GM21423 (cell line): Measurements from ENCODE around the gene RNF224.

Experiments
- ATAC-seq: cut with Tn5 transposase; IDR thresholded peaks from one replicate; pipeline ENCODE4 v1.9.1; 2021; ENCODE audit warnings: mild to moderate bottlenecking, moderate library complexity; ENCODE audit not compliant: unreplicated experiment

The RNF224 gene

DNA sequence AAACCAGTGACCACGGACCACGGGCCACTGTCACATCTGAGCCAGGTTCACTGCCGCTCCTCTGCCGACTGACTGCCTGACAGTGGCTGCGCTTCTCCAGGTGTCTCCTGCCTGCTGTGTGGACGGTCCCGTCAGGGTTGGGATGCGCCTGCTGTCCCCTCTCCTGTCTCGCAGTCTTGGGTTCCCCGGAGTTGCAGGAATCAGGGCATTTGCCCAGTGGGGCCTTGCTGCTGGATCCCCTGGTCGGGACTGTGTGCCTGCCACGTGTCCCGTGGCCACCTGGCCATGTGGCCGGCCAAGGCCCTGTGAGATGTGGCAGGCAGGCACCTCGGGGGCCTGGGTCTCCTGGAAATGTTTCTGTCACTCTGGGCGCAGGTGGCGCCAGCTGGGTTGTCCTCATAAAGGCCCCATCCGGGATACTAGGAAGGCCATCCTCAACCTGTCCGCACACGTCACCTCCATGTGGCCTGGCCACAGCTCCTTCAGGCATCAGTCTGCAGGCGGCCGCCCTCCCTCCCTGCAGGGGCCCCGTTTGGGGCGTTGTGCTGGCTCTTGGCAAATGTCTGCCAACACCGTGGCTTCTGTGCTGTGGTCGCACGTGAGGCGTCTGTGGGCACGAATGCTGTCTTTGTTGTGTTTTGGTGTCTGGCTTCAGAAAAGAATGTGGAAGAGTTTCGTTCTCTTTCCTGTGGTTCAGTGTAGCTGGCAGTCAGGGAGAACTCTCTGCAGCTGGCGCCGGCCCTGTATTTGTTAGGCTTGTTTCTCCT, 43.8 kb downstream of the RNF224 start:
- ATAC-seq: no peak

DNA sequence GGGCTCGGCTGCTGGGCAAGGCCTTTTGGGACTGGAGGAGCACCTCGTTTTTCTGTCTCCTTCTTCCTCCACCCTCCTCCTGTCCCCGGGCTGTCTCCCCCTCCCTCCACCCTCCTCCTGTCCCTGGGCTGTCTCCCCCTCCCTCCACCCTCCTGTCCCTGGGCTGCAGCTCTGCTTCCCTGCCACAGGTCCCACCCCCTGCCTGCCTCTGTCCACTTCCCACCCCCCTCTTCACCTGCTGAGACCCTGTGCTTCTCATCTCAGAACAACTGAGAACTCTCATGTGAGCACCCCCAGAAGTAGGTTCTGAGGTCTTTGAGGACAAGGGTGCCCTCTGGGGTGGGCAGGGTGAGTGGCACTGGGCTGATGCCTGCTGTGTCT, 44.4 kb downstream of the RNF224 start:
- ATAC-seq: no peak

DNA sequence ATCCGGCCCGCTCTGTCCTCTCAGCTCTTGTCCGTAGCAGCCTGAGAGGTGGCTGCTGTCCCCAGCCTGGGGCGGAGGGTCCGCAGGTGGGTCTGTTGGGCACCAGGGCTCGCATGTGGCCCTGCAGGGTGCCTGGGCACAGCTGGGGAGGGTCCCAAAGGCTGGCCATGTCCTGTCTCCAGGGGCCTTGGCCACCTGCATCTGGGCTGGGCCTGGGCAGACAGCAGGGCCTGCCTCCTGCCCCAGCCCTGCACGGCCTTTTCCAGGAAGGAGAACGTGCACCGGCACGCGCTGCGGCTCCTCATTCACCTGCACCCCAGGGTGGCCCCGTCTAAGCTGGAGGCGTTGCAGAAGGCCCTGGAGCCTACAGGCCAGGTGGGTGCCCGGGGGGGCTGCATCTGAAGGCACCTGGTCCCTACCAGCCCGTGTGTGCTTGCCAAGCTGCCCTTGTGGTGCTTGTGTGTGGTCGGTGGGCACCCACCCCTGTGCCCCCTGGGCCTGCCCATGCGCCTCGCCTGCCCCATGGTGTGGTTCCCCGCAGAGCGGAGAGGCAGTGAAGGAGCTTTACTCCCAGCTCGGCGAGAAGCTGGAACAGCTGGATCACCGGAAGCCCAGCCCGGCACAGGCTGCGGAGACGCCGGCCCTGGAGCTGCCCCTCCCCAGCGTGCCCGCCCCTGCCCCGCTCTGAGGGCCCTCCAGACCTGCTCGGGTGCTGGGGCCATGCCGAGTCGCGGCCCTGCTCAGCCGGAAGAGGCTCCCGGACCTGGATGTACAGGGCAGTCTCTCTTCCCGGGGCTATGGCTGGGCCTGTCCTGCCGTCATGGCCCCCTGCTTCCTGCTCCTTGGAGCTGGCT, 45.2 kb downstream of the RNF224 start:
- ATAC-seq: no peak

DNA sequence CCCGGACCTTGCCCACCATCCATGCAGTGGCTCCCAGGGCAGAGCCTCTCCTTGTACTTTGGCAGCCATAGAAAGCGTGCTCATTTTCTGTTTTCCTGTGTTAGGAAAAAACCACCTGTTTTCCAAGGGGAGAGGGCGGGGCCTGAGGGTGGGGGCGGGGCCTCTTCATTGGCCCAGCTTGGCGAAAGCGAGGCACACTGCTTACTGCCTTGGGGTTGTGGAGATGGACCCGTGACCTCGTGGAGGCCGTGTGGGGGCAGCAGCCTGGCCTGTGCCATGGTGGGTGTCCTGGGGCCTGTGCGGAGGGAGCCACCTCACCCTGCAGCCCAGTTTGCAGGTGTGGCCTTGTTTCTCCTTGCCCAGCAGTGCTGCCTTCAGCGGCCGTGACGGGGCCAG, 45.8 kb downstream of the RNF224 start:
- no peak for ATAC-seq

DNA sequence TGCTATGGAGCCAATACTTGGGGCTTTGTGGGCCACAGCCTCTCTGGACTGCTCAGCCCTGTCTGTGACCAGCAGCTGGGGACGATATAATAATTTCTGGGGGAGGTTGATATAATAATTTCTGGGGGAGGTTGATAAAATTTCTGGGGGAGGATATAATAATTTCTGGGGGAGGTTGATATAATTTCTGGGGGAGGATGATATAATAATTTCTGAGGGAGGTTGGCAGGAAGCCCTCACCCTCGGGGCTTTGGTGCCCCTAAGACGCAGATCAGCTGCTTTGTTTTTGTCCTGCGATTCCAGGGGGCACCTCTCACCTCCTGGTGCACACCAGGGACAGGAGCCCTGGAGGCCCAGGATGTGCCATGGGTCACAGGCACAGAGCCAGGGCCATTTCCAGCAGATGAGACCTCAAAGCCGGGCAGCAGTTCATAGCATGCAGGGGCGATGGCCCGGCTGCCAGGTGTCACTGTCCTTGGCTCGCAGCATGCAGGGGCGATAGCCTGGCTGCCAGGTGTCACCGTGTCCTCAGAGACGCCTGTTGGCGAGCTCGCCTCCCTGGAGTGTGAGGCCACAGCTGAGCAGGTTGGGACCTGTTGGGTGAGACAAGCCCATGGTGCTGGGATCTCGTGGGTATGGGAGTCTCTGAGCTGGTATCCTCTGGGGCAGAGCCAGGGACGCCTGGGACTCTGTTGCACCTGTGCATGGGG, 46.5 kb downstream of the RNF224 start:
- ATAC-seq: no peak

DNA sequence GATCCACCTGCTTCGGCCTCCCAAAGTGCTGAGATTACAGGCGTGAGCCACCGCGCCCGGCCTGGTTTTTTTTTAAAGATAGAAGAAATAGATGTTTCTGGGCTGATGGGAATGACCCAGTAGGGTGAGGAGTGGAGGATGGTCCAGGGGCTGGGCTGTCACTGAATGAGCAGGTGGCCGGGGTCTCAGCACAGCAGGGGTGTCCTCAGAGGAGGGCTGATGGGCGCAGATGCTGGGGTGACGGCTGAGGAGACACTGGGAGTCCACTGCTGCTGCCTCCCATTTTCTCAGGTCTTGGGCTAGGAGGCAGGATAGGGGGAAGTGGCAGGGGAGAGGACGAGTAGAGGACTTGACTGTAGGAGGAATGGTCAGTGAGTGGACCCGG, 47.9 kb downstream of the RNF224 start:
- ATAC-seq: no peak

DNA sequence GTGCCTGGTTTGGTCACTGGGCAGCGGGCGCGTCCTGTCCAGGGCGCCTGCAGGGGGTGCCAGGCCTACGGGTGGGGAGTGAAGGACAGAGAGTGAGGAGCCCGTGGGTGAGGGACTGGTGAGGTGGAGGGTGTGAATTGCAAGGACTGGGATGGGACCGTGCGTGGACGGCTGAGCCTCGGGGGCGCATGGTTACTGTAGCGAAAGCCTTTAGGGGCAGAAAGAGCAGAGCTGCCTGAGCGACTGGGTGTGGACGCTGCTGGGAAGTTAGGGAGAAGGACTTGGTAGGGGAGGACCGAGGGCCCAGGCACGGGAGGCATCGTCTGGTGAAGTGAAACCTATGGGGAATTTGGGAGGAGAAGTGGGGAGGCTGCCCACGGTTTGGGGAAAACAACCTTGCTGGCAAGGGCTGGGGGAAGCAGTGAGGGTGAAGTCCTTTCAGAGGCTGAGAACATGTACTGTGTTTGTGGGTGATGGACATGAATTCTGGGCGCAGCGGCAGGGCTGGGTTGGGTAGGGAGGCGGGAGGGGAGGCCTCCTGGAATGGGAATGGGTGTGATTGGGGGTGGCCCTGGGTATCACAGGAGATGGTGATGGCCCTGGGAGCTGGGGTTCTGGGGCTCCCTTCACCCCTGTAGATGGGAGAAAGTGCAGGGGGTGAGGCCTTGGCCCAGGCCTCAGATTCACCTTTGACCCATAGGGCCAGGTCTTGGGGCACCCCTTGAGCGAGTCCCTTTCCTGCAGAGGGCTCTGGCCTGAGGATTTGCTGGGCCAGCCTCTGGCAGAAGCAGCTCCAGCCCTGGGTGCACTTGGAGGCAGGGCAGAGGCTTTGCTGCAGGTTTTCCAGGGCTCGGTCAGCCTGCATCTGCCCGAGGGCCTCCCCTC, 48.5 kb downstream of the RNF224 start:
- no peak for ATAC-seq

DNA sequence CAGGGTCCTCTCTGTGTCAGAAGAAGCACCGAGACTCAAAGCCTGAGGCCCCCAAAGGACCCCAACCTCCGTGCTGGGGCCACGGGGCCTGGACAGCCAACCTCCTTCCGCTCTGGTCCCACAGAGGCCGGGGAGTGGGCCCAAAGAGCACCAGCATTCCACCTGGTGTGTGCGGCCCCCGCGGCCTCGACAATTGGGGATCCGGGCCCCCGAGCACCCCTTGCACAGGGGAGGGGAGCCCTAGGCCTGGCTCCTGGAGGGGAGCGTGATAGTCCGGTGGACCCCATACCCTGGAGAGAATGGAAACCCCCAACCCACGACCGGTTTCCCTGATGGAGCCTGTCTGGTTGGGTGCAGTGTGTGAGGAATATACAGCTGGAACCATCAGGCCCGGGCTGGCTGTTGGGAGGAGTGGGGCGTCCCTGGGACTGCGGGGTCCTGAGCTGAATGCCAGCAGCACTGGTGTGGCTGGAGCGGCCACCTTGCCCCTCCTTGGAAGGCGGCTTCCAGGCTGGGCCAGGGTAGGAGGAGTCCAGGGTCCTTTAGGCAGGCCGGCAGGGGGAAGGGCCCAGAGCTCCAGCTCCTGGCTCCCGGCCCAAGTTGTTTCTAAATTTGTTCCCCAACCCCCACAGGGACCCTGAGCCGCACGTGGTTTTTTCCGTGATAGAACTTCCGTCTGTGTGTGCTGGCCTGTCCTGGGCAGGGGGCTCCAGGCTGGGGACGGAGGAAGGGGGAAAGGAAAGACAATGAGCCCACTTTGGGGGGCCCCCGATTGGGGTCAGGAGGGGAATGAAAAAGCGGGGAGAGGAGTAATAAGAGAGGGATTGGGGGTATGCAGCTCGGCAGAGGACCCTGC, 49.4 kb downstream of the RNF224 start:
- no peak for ATAC-seq

DNA sequence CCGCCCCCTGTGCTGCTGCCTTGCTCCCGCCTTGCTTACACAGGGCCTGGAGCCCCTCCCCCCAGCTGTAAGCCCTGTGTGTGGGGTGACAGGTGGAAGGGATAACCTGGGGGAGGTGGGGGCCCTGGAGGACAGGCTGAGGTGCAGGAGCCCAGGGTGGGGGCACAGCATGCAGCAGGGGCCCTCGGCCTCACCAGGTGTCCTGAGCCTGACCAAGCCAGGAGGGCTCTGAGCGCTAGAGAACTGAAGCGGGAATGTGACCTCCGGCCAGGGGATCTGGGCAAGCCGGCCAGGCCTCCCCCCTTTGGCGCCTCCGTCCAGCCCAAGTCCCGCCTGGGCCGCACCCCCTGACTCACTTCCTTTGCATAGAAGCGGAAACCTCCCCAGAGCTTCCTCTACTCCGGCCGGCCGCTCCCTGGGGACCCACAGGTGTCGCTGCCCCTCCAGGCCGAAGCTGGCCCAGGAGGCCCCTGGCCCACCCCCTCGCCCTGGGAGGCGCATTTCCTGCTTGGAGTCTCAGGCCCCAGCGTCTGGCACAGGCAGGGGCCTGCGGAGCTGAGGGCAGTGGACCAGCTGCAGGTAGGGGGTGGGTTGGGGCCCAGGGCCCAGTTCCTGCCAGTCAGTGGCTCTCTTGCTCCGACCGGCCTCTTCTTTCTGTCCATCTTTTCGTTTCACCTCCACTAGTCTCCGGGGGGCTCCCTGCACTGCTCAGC, 50.2 kb downstream of the RNF224 start, which contains the start of gene TOR4A:
TOR4A (plus strand) TSS at position 398 of the 713 bp plus-strand sequence. CDS start 964 bp downstream, outside the sequence.
- ATAC-seq: peak; percentile 82

DNA sequence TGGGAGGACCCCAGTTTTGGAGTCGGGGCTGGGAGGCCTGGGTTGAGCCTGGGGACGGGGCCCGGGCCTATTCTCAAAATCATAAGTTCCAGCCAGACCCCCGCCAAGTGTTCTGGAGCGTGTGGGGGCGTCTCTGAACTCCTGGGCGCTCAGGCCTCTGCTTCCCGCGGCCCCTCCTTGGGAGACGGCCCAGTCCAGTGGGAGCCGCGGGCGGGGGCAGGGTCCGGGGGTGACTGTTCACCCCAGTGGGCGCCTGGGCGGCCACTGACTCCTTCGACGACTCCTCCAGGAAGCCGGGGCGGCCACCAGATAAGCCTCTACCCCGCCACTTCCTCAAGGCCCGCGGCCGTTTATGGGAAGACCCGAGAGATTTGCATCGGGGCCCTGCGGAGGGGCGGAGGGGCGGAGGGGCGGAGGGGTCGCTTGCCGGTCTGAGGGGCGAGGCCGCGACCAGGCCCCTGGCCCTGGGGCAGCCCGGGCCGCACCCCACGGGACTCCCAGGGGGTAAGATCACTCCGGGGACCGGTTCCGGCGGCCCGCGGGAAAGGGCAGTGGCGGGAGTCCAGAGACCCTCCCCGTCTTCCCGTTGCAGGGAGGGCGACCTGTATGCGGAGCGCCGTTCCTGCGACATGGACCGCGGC, 50.9 kb downstream of the RNF224 start:
- ATAC-seq: no peak
